Thoracic aorta (tissue), 2 donors: ENCODE data around the gene BCL2. TPM values are rescaled to one million over a fixed set of nuclear protein-coding genes. Genes with fewer than 3 reads are reported as not detected.
A peak's percentile ranks its signal among the peaks of the same experiment; 100 is the strongest.

Experiments used
- ATAC-seq: fragments of 150-250 bp; one replicate; pipeline ENCODE4 v1.8.0; 2017; ENCODE audit warnings: low read depth; ENCODE audit not compliant: insufficient number of reproducible peaks, low FRiP score
- DNase-seq: peaks from one replicate; pipeline ENCODE4 v3.0.0-alpha.2; 2020; ENCODE audit warnings: low spot score
- H3K27ac ChIP-seq, 2 donors: fragments of 200-600 bp; sonication (generic); 1 replicate in 1 of 2; 2 replicates in 1 of 2; pipeline ENCODE4 v1.5.1; 2016; ENCODE audit warnings: mild to moderate bottlenecking in 2 of 2, moderate library complexity in 2 of 2
- H3K27me3 ChIP-seq: fragments of 200-600 bp; sonication (generic); replicated peaks from 2 replicates; pipeline ENCODE4 v1.6.0; 2016; ENCODE audit warnings: mild to moderate bottlenecking; ENCODE audit not compliant: insufficient read depth
- H3K36me3 ChIP-seq: fragments of 200-600 bp; sonication (generic); one replicate; pipeline ENCODE4 v1.5.1; 2016
- H3K4me1 ChIP-seq, 2 donors: fragments of 200-600 bp; sonication (generic); 1 replicate in 1 of 2; 2 replicates in 1 of 2; pipeline versions ENCODE4 v1.5.1 to v1.6.0; 2016; ENCODE audit warnings: low read depth in 2 of 2, mild to moderate bottlenecking in 1 of 2; ENCODE audit not compliant: control insufficient read depth in 1 of 2
- H3K4me3 ChIP-seq: fragments of 200-600 bp; sonication (generic); 2 replicates; pipeline ENCODE4 v1.5.1; 2016; ENCODE audit warnings: mild to moderate bottlenecking
- H3K9me3 ChIP-seq: fragments of 200-600 bp; sonication (generic); 2 replicates; pipeline ENCODE4 v1.5.1; 2016
- CTCF ChIP-seq: fragments of 200-600 bp; sonication (generic); IDR thresholded peaks from one replicate; pipeline ENCODE4 v1.5.1; 2019; ENCODE audit warnings: antibody characterized with exemption
- total RNA-seq, 2 donors: library from RNA; depleted of rRNA; stranded (reverse); fragments of >200 nt; gene quantifications; one replicate each; pipeline versions ENCODE4 v1.1.0 to v1.2.3, GENCODE V29; 2016

BCL2 gene
- total RNA-seq, 2 donors from 2014 or later = 22.9 to 29.3 TPM

DNA sequence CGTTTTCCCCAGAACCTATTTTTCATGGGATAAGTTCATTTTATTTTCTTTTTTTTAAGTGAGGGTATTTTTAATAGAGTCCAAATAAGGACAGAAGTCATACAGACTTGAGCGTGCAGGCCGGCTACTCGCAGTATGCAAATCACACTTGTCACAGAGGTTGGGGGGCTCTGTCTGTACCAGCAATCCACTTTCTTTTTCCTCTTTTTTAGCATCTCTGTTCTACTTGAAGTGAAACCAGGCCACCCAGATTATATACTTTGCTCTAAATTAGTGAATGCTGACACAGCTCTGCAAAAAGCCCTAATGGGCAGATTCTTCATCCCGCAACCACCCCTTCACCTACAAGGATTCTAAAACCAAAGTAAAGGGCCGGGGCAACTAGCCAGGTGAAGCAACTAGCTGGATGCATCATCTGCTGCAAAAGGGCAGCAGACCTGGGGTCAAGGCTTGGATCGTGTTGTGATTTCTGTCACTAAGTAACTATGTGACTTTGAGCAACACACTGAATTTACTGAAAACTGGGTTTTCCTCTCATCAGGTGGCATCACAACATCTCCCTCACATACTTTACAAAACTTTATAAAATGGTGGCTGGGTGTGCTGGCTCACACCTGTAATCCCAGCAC is 29.1 kb upstream of the BCL2 start:
- Histone ChIP-seq H3K36me3 (peaks cover 52% of the 10 kb centered on the region), H3K4me1 (peaks cover 9 to 20% of the 10 kb centered on the region in 2 donors), H3K27ac (no peak overlapping the region), H3K4me3 (no peak overlapping the region), H3K9me3 (no peaks in the 10 kb centered on the region), H3K27me3 (no peaks in the 10 kb centered on the region)
- ATAC-seq = no peak
- TF ChIP-seq CTCF = no peak
- DNase-seq = no peak

GRCh38 chr18:63346480-63347183 is 27.1 kb upstream of the BCL2 start:
- no peak for ATAC-seq
- H3K9me3 ChIP-seq = no peaks in the 10 kb centered on the region
- peak overlapping the region in 1 of 2 donors; percentile 0 for H3K27ac ChIP-seq

GRCh38 chr18:63346031-63346430 is 26.5 kb upstream of the BCL2 start:
- no peak overlapping the region for H3K4me3 ChIP-seq
- no peaks in the 10 kb centered on the region for H3K9me3 ChIP-seq
- H3K4me1 ChIP-seq = peaks cover 3 to 11% of the 10 kb centered on the region in 2 donors
- peak overlapping the region in 1 of 2 donors; percentile 0 for H3K27ac ChIP-seq
- no peak for ATAC-seq
- TF ChIP-seq CTCF = no peak
- no peak for DNase-seq
- H3K27me3 ChIP-seq = no peaks in the 10 kb centered on the region
- peaks cover 40% of the 10 kb centered on the region for H3K36me3 ChIP-seq

More at GRCh38 chr18:63346480-63347183, 27.1 kb upstream of the BCL2 start:
- Histone ChIP-seq H3K4me3 (no peak overlapping the region), H3K4me1 (peaks cover 3 to 11% of the 10 kb centered on the region in 2 donors), H3K36me3 (peaks cover 45% of the 10 kb centered on the region), H3K27me3 (no peaks in the 10 kb centered on the region)
- no peak for TF ChIP-seq CTCF
- no peak for DNase-seq

DNA sequence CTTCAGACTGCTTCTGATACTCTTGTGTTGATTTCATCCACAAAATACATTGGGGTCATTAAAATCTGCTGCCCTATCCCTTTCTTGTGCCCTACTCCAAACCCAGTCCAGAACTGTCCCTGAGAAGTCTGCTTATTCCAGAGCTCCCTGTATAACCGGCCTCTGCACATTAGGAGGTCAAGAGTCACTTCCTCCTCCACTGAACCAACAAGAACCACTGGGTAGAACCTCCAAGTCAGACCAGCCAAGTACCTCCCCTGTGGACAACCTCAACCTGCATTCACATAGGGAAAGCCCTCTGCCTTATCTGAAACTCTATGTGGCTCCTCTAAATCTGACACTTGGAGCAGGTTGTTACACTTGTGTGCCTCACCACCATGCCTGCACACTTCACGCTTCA is 25.3 kb upstream of the BCL2 start:
- H3K36me3 ChIP-seq = peaks cover 28% of the 10 kb centered on the region
- no peaks in the 10 kb centered on the region for H3K9me3 ChIP-seq
- no peak overlapping the region for H3K27ac ChIP-seq
- no peak overlapping the region for H3K4me3 ChIP-seq
- peaks cover 3 to 11% of the 10 kb centered on the region in 2 donors for H3K4me1 ChIP-seq
- no peak for ATAC-seq
- DNase-seq = no peak
- TF ChIP-seq CTCF = no peak
- no peaks in the 10 kb centered on the region for H3K27me3 ChIP-seq

- H3K36me3 ChIP-seq = peaks cover 24% of the 10 kb centered on the region
- H3K4me3 ChIP-seq = no peak overlapping the region
- ATAC-seq (no peak), DNase-seq (no peak)
- H3K27ac ChIP-seq = no peak overlapping the region
- peaks cover 3 to 11% of the 10 kb centered on the region in 2 donors for H3K4me1 ChIP-seq
- no peaks in the 10 kb centered on the region for H3K27me3 ChIP-seq
- H3K9me3 ChIP-seq = no peaks in the 10 kb centered on the region
- TF ChIP-seq CTCF = no peak
Observed at GRCh38 chr18:63344263-63344662, 24.7 kb upstream of the BCL2 start.
